G401.6 (cell line): ENCODE data around the gene HSP90B1.

ENCODE experiments used
- FAIRE-seq: peaks from 2 replicates; lab custom pipeline; 2012; peaks lifted over from hg19 to GRCh38; lab: Jason Lieb, UNC

HSP90B1 gene

DNA sequence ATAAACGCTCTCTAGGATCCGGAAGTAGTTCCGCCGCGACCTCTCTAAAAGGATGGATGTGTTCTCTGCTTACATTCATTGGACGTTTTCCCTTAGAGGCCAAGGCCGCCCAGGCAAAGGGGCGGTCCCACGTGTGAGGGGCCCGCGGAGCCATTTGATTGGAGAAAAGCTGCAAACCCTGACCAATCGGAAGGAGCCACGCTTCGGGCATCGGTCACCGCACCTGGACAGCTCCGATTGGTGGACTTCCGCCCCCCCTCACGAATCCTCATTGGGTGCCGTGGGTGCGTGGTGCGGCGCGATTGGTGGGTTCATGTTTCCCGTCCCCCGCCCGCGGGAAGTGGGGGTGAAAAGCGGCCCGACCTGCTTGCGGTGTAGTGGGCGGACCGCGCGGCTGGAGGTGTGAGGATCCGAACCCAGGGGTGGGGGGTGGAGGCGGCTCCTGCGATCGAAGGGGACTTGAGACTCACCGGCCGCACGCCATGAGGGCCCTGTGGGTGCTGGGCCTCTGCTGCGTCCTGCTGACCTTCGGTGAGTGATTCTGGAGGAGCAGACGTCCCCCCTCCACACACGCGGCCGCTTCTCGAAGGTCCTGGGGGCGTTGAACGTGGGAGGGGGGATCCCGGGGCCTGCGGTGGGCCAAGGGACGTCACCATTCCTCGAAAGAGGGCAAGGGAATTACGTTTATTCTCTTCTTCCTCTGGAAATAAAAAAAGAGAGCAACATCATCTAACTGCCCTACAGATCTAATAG is at the start of gene HSP90B1:
TSS of gene HSP90B1 (plus strand) at position 377 of the 753 bp plus-strand sequence. CDS start at position 483, 106 bp downstream.
- peak; percentile 99 for FAIRE-seq

DNA sequence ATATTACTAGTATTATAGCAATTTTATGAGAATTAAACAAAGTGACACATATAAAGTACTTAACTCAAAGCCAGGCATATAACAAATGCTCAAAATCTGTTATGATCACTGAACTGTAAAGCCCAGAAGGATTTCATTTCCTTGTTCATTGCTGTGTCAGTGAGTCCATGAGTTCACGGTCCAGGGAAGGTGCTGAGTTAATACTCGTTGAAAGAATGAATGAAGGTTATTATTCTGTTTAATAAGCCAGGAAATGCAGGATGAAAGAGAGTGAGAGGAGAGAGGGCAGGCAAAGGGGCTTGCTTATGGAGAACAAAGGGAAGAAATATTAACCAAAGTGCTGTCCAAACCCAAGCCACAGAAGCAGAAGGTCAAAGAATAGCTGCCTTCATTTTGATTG is 48.9 kb upstream of the HSP90B1 start:
- no peak for FAIRE-seq

GRCh38 chr12:103882861-103883596 is 47.2 kb upstream of the HSP90B1 start:
- FAIRE-seq = no peak

DNA sequence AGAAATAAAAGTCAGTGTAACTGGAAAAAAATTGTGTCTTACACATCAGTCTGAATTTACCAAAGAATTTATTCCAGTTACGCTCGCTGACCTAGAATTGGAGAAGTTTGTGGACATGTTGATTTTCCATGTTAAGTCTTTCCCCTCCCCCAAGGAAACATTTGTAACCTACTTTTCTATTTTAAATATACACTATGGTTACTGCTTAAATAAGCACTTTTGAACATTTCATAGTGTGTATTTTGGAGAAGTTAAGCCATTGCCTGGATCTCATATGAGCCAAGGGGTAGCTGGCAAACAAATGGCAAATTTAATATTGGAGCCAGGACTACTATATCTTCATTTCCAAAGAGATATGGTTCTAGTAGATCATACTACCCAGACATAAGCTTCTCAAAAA is 46.3 kb upstream of the HSP90B1 start:
- FAIRE-seq = no peak

- peak; percentile 91 for FAIRE-seq
Observed at GRCh38 chr12:103884316-103884715, 45.9 kb upstream of the HSP90B1 start.

DNA sequence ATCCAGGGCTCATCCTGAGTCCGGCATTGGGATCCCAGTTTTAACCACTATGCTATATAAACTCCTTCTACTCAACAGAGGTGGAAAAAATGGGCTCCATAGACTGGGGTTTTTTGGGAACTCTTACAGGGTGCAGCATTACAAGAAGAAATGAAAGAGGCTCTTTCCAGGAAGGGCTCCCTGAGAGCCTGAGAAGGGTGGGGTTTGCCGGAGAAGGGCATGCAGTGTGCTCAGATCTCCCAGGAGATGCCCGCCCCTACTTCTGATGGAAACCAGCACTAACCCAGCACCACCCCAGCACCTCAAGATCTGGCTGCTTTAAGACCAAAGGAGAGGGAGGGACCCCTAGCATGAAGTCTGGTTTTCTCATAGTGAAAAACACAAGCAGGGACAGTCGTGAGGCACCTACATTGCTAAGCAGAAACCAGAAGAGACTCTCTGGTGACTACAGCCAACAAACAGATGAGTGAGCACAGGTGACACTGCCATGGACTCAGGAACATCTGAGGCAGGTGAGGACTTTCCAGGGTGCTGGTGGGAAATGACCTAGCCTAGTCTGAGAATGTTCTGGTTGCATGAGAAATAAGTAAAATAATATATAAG is 43.9 kb upstream of the HSP90B1 start:
- FAIRE-seq = no peak

- FAIRE-seq = no peak
Observed at GRCh38 chr12:103887738-103888137, 42.5 kb upstream of the HSP90B1 start.

DNA sequence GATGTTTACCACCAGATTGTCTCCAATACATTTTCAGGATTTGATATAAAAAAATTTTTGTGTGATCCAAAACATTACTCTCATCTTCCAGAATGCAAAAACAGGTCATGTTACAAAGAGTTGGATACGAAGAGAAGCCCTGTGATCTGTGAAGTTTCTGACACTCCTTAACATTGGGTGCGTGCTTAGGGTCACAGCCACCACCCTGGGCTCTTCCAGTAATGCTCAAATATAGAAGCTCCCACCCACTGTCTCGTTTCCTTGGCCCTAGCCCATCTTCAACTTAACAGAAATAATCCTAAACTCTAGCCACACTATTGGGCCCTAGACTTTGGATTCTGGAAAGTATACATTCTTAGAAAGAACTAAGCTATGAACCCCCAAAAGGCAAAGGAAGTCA is 32.9 kb upstream of the HSP90B1 start:
- FAIRE-seq = no peak

DNA sequence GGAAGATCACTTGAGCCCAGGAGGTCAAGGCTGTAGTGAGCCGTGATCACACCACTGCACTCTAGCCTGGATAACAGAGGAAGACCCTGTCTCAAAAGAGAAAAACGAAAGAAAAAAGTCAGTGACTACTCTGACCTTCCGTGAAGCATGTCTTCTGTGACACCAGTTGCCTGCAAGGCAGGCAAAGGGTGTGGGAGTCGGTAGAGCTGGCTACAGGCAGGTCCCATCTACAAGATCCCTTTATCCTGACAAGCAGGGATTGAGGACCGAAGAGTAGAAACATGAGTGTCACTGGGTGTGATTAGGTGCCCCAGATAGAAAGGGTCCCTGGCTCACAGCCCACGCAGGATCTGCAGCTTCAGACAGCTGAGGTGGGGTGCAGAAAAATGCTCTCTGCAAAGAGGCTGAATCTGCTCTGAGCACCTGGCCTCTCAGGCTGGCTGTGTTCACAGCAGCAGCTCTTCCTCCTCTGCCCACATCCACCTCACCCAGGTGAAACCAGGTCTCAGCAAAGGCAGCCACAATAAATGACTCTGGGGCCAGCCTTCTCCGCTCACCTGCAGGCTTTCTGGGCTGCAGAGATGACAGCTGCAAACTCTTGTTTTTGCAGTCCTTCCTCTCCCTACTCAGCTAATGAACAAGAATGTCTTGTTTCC is 28.6 kb upstream of the HSP90B1 start:
- no peak for FAIRE-seq

- no peak for FAIRE-seq
Observed at GRCh38 chr12:103903993-103904392, 26.2 kb upstream of the HSP90B1 start.

DNA sequence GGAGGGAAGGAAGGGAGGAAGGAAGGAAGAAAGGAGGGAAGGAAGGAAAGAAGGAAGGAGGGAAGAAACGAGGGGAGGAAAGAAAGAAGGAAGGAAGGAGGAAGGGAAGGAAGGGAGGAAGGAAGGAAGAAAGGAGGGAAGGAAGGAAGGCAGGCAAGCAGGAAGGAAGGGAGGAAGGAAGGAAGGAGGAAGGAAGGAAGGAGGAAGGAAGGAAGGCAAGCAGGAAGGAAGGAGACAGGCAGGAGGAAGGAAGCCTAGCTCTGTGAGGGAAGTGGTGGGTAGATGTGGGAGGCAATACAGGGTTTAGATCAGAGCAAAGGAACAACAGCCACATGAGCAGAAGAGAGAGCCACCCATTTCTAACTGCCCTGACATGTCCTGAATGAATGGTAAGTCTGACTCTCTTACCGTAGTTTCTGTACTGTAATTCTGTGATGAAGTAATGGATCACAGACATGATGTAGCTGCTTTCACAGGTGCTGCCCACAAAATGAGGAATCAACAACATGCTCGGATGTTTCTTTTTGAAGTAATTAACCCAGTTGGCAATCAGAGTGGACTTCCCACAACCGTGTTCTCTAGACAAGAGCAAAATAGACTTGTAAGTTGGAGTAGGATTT is 24.4 kb upstream of the HSP90B1 start:
- no peak for FAIRE-seq

GRCh38 chr12:103908246-103908541 is 22.0 kb upstream of the HSP90B1 start:
- FAIRE-seq = no peak

GRCh38 chr12:103908877-103909276 is 21.3 kb upstream of the HSP90B1 start:
- FAIRE-seq = no peak

DNA sequence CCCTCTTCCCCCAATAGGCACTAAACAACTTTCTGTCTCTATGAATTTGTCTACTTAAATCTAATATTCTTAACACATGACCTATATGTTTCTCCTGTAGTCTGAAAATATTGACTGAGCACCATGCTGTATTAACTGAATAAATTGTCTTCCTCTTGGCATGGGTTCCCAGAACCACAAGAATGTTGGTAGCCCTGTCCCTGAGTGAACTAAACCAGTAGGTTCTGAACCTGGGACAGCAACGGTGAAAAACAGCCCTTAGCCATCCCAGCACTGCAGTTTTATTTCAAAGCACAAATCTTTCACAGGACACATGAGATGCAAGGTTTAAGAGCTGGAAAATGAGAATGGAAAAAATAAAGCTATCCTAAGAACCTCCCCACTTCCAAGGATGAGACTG is 20.4 kb upstream of the HSP90B1 start:
- FAIRE-seq = no peak

- FAIRE-seq = no peak
Observed at GRCh38 chr12:103912069-103912468, 18.1 kb upstream of the HSP90B1 start.

GRCh38 chr12:103913100-103913499 is 17.1 kb upstream of the HSP90B1 start:
- FAIRE-seq = no peak

- no peak for FAIRE-seq
Observed at GRCh38 chr12:103915306-103915705, 14.9 kb upstream of the HSP90B1 start.

DNA sequence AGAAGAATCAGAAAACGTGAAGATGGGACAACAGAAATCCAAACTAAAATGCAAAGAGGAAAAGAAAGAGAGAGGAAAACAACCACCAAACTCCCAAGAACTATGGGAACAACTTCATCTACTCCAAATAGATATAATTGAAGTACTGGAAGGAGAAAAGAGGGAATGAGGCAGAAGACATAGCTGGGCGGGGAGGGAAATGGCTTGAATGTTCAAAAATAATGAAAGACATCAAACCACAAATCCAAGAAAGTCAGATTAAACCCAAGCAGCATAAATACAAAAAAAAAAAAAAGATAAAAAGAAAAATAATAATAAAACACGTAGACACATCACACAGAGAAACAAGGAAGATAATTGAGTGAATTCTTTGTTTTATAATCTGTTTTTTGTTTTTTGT is 12.3 kb upstream of the HSP90B1 start:
- FAIRE-seq = no peak

- FAIRE-seq = no peak
Observed at GRCh38 chr12:103924761-103925641, 5.2 kb upstream of the HSP90B1 start.

DNA sequence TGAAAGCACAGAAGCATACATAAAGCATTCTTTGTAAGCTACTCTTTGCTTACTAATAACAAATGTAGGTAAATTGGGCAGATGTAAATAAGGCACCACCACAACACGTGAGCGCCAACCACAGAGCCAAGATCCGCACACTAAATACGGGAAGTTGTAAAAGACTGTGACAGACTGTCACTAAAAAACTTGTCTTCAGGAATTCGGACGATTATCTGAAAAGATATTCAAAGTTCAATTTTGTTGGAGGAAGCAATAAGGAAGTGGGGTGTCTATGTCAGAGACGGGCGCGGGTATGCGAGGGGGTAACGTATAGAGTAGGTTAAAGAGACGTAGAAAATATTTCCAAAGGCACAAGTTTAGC is 1.5 kb upstream of the HSP90B1 start:
- no peak for FAIRE-seq

DNA sequence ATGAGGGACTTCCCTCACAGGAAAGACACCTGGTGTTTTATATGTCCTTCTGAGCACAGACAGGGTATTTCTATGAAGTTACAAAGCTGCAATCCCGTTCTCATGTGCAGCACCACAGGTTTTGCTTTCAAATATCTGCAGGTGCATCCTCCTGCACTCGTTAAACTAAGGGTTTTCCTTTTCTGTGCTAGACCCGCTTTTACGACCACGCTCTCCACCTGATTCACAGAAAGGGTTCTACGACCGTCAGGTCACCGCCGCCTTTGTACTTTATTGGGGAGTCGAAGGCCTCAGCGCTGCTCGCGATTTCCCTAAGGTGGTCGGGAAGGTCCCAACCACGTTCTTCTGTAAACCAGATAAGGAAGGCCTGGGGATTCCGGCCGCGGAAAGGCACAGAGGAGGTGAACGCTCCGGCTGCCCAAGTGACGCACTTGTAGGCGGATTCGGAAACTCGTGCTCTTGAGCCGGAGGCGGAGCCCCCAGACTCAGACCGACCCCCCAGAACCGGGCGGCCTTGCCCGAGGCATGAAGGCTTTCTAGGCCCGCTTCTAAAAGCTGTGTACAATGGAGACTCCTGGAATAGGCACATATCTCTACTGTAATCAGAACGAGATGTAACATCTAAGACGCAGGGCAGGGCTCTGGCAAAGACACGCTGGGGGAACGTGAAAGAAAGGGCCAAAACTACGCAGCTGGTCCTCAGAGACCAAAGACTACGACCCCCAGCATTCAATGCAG is 995 bp upstream of the HSP90B1 start:
- FAIRE-seq = peak; percentile 37
